ENCODE data around the gene TNF.
A peak's percentile ranks its signal among the peaks of the same experiment; 100 is the strongest.

Gene TNF

GRCh38 chr6:31609519-31610406 is 34.4 kb downstream of the TNF start:
- Histone ChIP-seq H3K4me3 (no peak overlapping the region), H4K20me1 (no peaks in the 10 kb centered on the region), H3K4me1 (peaks cover 16% of the 10 kb centered on the region), H3K27ac (no peak overlapping the region), H3K36me3 (no peaks in the 10 kb centered on the region), H3K9ac (no peak overlapping the region), H3K4me2 (no peak overlapping the region), H3K27me3 (no peaks in the 10 kb centered on the region), H3K9me3 (no peaks in the 10 kb centered on the region)
- TF ChIP-seq Cebpa-rat (IDR thresholded peaks at IDR 0.05), result no peak

- H3K9ac ChIP-seq, result no peak overlapping the region
- H3K4me2 ChIP-seq, result no peak overlapping the region
- no peak overlapping the region for H3K4me3 ChIP-seq
- TF ChIP-seq Cebpa-rat (IDR thresholded peaks at IDR 0.05), result no peak
- no peaks in the 10 kb centered on the region for H4K20me1 ChIP-seq
- peaks cover 28% of the 10 kb centered on the region for H3K4me1 ChIP-seq
- H3K9me3 ChIP-seq, result no peaks in the 10 kb centered on the region
- no peak overlapping the region for H3K27ac ChIP-seq
- no peaks in the 10 kb centered on the region for H3K36me3 ChIP-seq
- no peaks in the 10 kb centered on the region for H3K27me3 ChIP-seq
Measured at GRCh38 chr6:31610968-31611367, 35.6 kb downstream of the TNF start.

- Histone ChIP-seq H4K20me1 (no peaks in the 10 kb centered on the region), H3K4me2 (0 out of 2 replicates have a peak overlapping the region, but pooled peaks have one; percentile 72), H3K4me1 (peaks cover 26% of the 10 kb centered on the region), H3K27me3 (no peaks in the 10 kb centered on the region), H3K4me3 (no peak overlapping the region), H3K36me3 (no peaks in the 10 kb centered on the region), H3K27ac (no peak overlapping the region), H3K9me3 (no peaks in the 10 kb centered on the region), H3K9ac (no peak overlapping the region)
- TF ChIP-seq Cebpa-rat (IDR thresholded peaks at IDR 0.05), result no peak
Measured at GRCh38 chr6:31614075-31614619, 38.8 kb downstream of the TNF start.

- Histone ChIP-seq H3K36me3 (no peaks in the 10 kb centered on the region), H3K27ac (peak within 1 kb of the TSS; percentile 45), H3K4me1 (peaks cover 26% of the 10 kb centered on the region), H3K9me3 (no peaks in the 10 kb centered on the region), H3K4me2 (peak within 1 kb of the TSS; percentile 72), H3K9ac (0 out of 2 replicates have a peak within 1 kb of the TSS, but pooled peaks have one; percentile 29), H3K27me3 (no peaks in the 10 kb centered on the region), H4K20me1 (no peaks in the 10 kb centered on the region), H3K4me3 (no peak within 1 kb of the TSS; the same call in 1 of the 2 replicates)
- no peak for TF ChIP-seq Cebpa-rat (IDR thresholded peaks at IDR 0.05)
Measured at GRCh38 chr6:31614684-31615578, 39.6 kb downstream of the TNF start, which contains the start of gene AIF1. Gene AIF1, plus strand, starts transcription at chr6:31615234. Its CDS starts 96 bp downstream, at chr6:31615330.

GRCh38 chr6:31615748-31616147 is 40.4 kb downstream of the TNF start:
- no peak overlapping the region; the same call in 1 of the 2 replicates for H3K4me3 ChIP-seq
- TF ChIP-seq Cebpa-rat (IDR thresholded peaks at IDR 0.05), result no peak
- peak overlapping the region; percentile 45 for H3K27ac ChIP-seq
- peak overlapping the region; percentile 72 for H3K4me2 ChIP-seq
- no peaks in the 10 kb centered on the region for H3K9me3 ChIP-seq
- 0 out of 2 replicates have a peak overlapping the region, but pooled peaks have one; percentile 29 for H3K9ac ChIP-seq
- peaks cover 26% of the 10 kb centered on the region for H3K4me1 ChIP-seq
- no peaks in the 10 kb centered on the region for H4K20me1 ChIP-seq
- H3K36me3 ChIP-seq, result no peaks in the 10 kb centered on the region
- H3K27me3 ChIP-seq, result no peaks in the 10 kb centered on the region

- Histone ChIP-seq H3K36me3 (peaks cover 5% of the 10 kb centered on the region; the same call in 1 of the 2 replicates), H3K9ac (no peak overlapping the region), H3K4me1 (peaks cover 32% of the 10 kb centered on the region), H3K27me3 (no peaks in the 10 kb centered on the region), H3K9me3 (no peaks in the 10 kb centered on the region), H3K4me2 (no peak overlapping the region), H4K20me1 (peaks cover 11% of the 10 kb centered on the region), H3K4me3 (no peak overlapping the region), H3K27ac (no peak overlapping the region)
- TF ChIP-seq Cebpa-rat (IDR thresholded peaks at IDR 0.05), result no peak
Measured at GRCh38 chr6:31617010-31617409, 41.6 kb downstream of the TNF start.

GRCh38 chr6:31619805-31620585 is 44.6 kb downstream of the TNF start:
- Histone ChIP-seq H4K20me1 (peaks cover 41% of the 10 kb centered on the region), H3K4me2 (peak overlapping the region; percentile 50), H3K27me3 (no peaks in the 10 kb centered on the region), H3K9me3 (no peaks in the 10 kb centered on the region), H3K27ac (peak overlapping the region; percentile 96), H3K36me3 (peaks cover 35% of the 10 kb centered on the region), H3K4me3 (peak overlapping the region; percentile 98), H3K9ac (peak overlapping the region; percentile 90), H3K4me1 (peaks cover 37% of the 10 kb centered on the region)
- TF ChIP-seq Cebpa-rat (IDR thresholded peaks at IDR 0.05), result no peak

GRCh38 chr6:31620586-31621319 is 45.4 kb downstream of the TNF start, which contains the start of gene PRRC2A:
Gene PRRC2A, plus strand, starts transcription at chr6:31620715. Its CDS starts 2,075 bp downstream, at chr6:31622790.
- Histone ChIP-seq H3K4me3 (peak within 1 kb of the TSS; percentile 98), H3K27ac (peak within 1 kb of the TSS; percentile 99), H3K4me1 (peaks cover 29% of the 10 kb centered on the region), H3K9ac (peak within 1 kb of the TSS; percentile 99), H3K9me3 (no peaks in the 10 kb centered on the region), H4K20me1 (peaks cover 49% of the 10 kb centered on the region), H3K27me3 (no peaks in the 10 kb centered on the region), H3K4me2 (peak within 1 kb of the TSS; percentile 98), H3K36me3 (peaks cover 43% of the 10 kb centered on the region)
- TF ChIP-seq Cebpa-rat (IDR thresholded peaks at IDR 0.05), result no peak

Measured in BLaER1 (cell line).